NCI-H1092 (cell line): ENCODE results near the gene SLC38A5.
A peak's percentile ranks its signal among the peaks of the same experiment; 100 is the strongest.
"Not testable (repeated sequence)": the region's sequence is repeated elsewhere in the genome, so short reads cannot be mapped to it uniquely, and the experiment has no call there.

Experiments
- DNase-seq: peaks from one replicate; lab custom pipeline; 2025; lab: John Stamatoyannopoulos, UW

Gene SLC38A5

DNA sequence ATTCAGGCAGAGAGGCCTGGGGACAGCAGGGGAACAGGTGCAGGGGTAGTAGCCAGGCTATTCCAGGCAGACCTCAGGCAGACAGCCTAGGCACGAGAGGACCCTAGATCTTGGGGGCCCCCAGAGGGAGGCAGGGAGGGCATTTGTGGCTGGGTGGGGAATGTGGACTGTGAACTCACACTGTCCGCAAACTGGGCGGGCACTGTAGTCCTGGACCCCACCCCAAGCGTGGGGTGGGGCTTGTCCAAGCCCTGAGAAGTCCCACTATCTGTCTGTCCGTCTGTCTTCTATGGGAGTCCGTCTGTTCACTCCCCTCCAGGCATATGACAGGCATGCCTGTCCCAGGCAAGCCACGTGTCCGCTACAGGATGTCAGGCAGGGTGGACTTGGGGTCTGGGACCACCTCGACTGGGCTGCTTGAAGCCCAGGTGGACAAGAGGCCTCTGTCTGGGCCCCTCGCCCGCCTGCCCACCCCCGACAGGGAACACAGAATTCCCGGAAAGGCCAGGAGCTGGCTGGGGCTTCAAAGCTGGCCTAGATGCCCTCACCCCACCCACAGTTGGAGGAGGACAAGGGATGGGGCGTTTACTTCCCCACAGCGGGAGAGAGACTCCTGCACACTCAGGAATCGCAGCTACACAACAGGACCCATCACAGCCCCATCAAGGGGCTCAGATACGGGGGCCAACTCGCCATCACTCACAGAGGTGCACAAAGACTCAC is at the start of gene SLC38A5:
SLC38A5 (minus strand) TSS at position 151 of the 723 bp plus-strand sequence. CDS start 2,336 bp downstream, outside the sequence.
- DNase-seq: no peak

DNA sequence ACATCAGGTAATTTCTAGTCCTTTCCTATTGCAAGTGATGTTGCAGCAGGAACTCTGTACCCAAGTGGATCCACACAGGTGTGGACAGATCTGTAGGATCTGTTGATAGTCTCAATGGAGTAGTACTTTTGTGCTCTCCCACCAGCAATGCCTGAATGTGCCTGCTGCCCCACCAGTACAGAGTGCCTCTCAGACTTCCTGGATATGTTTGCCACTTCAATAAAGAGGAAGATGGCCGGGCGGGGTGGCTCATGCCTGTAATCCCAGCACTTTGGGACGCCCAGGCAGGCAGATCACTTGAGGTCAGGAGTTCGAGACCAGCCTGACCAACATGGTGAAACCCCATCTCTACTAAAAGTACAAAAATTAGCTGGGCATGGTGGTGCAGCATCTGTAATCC is 49.4 kb upstream of the SLC38A5 start:
- DNase-seq: not testable (repeated sequence)

DNA sequence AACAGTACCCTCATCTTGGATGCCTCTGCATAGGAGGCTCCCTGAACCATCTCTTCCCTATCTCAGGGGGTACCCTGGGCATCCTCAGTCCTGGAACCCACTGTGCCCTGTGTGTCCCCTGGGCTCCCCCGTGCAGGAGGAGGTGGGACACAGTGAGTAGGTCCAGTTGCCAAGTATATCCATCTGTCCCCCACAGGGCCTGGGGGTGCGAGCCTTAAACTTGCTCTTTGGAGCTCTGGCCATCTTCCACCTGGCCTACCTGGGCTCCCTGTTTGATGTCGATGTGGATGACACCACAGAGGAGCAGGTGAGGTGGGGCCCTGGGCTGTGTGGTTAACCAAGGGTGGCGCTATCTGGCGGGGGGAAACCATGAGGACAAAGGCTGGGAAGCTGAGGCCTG is 46.9 kb upstream of the SLC38A5 start:
- DNase-seq: no peak

DNA sequence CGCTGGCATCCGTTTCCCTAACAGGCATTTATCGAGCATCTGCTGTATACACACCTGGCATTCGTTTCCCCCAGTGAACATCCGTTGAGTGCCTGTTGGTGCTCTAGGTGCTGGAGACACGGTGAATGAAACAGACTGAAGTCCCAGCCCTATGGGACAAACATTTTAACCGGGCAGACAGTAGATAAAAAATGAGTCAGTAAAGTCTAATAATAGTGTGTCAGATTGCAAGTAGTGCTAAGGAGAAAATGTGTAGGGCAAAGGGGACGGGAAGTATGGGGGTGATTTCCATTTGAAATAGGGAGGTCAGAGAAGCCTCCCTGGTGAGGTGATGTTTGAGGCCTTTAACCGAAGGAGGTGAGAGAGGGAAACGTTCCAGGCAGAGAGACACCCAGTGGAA is 46.2 kb upstream of the SLC38A5 start:
- DNase-seq: no peak

DNA sequence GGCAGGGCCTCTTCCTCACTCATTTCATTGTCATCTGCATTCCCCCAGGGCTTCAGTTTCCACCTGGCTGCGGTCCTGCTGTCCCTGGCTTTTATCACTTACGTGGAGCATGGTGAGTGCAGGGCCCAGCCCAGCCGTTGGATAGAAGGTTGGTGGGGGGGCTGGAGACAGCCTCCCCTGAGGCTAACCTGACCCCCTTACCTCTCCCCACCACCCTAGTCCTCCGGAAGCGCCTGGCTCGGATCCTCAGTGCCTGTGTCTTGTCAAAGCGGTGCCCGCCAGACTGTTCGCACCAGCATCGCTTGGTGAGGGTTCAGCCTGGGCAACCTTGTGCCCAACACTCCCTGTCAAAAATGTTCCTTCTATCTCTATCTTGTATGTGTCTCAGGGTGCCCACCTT is 45.8 kb upstream of the SLC38A5 start:
- DNase-seq: no peak

DNA sequence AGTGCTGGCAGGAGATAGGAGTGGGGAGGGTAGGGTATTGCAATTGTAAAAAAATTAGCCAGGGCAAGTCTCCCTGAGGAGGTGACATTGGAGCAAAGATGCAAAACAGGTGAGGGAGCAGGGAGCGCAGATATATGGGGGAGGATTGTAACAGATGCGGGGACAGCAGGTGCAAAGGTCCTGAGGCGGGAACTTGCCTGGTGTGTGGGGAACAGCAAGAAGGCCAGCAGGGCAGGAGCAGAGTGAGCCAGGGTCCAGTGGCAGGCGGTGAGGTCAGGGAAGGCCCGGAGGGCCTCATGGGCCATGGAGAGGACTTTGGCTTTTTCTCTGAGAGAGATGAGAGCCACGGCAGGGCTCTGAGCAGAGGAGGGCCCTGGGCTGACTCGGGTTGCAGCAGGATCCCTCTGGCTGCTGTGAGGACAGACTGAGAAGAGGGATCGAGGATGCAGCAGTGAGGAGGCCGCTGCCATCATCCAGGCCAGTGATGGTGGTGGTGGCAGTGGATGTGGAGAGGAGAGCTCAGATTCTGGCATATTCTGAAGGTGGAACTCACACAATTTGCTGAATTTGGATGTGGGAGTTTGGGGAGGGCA is 44.9 kb upstream of the SLC38A5 start:
- no peak for DNase-seq

DNA sequence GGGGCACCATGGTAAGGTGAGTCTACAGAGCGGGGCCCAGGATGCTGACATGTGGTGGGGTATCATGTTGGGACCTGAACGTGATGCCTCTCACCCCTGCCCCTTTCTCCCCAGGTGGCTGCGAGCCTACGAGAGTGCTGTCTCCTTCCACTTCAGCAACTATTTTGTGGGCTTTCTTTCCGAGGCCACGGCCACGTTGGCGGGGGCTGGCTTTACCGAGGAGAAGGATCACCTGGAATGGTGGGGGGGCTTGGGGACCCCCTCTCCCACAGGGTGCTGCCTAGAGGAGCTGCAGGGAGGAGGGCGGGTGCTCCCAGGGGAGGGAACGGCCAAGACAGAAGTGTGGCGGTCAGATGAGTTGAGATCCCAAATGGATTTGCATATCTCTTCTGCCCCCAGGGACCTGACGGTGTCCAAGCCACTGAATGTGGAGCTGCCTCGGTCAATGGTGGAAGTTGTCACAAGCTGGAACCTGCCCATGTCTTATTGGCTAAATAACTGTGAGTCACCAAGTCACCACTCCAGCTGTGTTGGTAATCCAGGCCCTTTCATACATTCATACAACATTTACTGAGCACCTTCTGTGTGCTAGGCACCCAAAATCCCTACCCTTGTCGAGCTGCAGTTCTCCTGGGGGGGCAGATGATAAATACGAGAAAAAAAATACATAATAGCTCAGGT is 44.2 kb upstream of the SLC38A5 start:
- no peak for DNase-seq

DNA sequence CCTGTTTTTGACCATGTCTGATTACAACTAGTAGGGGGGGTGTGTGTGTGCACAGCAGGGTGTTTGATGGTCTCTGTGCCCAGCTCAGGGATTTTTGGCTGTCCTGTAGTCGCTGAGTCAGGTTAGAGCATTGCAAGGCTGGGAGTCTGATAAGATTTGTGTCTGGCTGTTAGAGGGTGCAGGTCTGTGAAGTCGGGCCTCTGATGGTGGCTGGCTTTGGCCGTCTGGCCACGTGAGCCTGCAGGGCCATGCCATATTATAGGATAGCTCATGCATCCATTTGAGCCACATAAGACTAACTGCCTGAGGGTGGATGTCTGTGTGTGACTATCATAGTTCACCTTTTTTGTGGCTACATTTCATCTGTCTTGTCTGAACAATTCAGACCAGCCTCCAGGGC is 43.6 kb upstream of the SLC38A5 start:
- DNase-seq: no peak

- DNase-seq: no peak
Observed at GRCh38 chrX:48512371-48512935, 42.4 kb upstream of the SLC38A5 start.

- DNase-seq: no peak
Observed at GRCh38 chrX:48511560-48511959, 41.5 kb upstream of the SLC38A5 start.

DNA sequence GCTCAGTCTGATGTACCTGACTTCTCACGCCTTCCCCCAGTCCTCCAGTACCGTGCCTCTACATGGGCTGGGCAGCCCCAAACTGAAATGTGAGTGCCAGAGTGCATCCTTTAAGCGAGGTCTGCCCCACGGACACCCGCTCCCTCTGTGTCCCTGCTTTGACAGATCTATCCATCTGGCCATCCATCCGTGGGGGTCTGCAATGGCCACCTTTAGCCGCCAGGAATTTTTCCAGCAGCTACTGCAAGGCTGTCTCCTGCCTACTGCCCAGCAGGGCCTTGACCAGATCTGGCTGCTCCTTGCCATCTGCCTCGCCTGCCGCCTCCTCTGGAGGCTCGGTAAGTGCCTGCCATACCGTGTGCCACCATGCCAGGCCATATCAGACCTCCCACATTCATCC is 39.6 kb upstream of the SLC38A5 start:
- DNase-seq: no peak

GRCh38 chrX:48509245-48509590 is 39.2 kb upstream of the SLC38A5 start:
- no peak for DNase-seq

DNA sequence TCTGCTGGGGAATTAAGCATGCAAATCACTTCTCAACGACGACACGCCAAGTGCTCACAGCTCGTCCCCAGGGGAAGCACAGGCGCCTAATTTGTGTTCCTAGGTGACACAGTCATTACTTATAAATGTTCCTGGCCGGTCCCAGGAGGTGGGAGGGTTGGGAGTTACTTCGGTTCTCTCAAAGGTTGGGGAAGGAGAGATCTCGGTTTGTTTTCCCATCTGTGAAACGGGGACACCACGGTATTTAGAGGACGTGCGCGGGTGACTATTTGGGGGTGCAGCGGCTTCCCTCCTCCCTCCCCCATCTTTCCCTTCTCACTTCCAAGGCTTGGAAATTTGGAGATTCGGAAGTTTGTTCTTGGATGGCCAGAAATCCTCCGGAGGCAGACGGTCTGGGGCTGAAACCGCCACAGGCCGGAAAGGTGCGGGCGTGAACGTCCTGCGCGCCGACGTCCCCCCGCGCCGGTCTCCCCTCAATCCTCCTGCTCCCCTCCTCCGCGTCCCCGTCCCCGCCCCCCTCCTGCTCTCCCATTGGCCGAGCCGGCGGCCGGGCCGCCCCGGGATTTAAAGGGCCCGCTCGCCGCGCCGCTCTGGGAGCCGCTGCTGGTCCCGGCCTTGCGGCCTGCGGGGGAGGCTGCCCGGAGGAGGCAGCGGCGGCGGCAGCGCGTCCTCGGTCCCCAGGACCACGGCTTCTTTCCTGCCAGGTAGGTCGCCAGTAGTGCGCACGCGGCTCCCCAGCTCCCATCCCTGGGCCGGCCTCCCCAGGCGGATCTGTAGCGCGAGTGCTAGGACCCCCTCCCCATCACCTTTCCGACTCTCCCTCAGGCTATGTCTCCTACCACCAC is 38.6 kb upstream of the SLC38A5 start, which contains the start of gene PORCN:
PORCN (plus strand) TSS at position 593 of the 845 bp plus-strand sequence. CDS start 829 bp downstream, outside the sequence.
- DNase-seq: peak; percentile 72

- no peak for DNase-seq
Observed at GRCh38 chrX:48507246-48507645, 37.2 kb upstream of the SLC38A5 start.

- no peak for DNase-seq
Observed at GRCh38 chrX:48505481-48505880, 35.4 kb upstream of the SLC38A5 start.

DNA sequence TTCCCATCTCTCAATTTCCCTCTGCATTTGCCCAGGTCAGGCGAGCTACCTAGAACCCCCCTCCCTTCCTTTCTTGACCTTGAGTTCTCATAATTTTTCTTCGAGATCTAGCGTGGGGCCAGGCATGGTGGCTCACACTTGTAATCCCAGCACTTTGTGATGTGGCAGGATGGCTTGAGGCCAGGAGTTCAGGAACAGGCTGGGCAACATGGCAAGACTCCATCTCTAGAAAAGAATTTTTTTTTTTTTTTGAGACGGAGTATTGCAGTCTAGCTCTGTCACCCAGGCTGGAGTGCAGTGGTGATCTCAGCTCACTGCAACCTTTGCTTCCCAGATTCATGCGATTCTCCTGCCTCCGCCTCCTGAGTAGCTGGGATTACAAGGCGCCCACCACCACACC is 34.2 kb upstream of the SLC38A5 start:
- DNase-seq: no peak

GRCh38 chrX:48498374-48498809 is 28.3 kb upstream of the SLC38A5 start:
- DNase-seq: no peak

- DNase-seq: no peak
Observed at GRCh38 chrX:48497871-48498270, 27.8 kb upstream of the SLC38A5 start.

DNA sequence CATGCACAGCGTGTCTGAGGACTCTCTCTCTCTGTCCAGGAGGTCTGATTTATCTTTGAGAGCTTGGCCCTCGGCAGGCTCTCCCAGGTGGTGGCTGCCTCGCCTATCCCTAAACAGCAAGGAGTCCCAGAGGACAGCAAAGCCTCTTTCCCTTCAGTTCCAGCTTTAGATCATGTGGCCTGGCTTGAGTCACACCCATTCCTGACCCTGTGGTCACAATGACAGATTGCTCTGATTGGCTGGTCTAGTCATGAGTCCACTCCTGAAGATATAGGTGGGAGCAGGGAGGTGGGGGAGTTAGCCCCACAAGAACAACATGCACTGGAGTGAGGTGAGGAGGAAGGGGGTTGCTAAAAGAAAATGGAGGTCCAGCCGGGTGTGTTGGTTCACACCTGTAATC is 26.6 kb upstream of the SLC38A5 start:
- no peak for DNase-seq

GRCh38 chrX:48493890-48494364 is 23.9 kb upstream of the SLC38A5 start:
- peak; percentile 5 for DNase-seq

DNA sequence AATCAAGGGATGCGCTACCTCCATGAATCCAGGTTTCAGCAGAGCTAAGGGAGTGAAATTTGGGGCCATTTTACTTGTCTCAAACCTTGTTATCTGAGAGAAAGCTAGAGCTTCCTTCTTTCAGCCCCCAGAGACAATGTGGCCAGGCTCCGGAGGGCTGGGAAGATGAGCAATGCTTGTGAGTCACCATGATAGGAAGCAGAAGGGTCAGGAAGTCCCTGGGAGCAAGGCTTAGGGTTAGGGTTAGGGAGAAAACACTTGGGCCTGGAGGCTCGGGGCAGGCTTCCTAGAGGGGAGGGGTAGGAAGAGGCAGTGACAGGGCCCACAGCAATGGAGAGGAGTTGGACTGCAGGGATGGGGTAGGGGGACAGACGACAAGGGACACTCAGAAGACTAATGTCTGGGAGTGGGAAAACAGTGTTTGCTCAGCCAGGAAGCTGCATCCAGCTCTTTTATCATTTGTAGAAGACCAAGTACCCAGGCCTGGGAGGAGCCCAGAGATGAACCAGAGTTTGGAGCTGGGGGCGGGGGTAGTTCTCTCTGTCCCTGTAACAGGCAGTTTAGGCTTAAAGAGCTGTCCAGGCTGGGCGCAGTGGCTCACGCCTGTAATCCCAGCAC is 22.3 kb upstream of the SLC38A5 start:
- DNase-seq: no peak
